HG02885 (cell line): ENCODE results near the gene PHYHD1.

Experiments used
- ATAC-seq: cut with Tn5 transposase; IDR thresholded peaks from one replicate; pipeline ENCODE4 v1.9.1; 2021; ENCODE audit warnings: mild to moderate bottlenecking; ENCODE audit not compliant: unreplicated experiment, poor library complexity

PHYHD1 gene

GRCh38 chr9:128920381-128921058 is at the start of gene PHYHD1:
Gene PHYHD1, plus strand, starts transcription at chr9:128920982. Its CDS starts 1,342 bp downstream, at chr9:128922324.
- ATAC-seq, result no peak

DNA sequence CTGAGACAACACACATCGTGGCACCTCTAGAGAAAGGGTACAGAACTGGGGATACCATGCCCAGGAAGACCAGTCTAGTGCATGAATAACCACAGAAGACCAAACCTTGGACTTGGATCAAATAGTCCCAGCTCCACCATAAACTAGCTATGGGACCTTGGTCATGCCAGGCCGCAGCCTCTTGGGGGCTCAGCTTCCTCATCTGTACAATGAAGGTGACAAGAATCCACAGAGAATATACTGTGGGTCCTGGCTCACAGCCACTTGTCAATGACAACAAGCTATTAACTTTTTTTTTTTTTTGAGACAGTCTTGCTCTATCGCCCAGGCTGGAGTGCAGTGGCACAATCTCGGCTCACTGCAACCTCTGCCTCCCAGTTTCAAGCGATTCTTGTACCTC is 42.9 kb upstream of the PHYHD1 start:
- ATAC-seq, result no peak

- peak; percentile 83 for ATAC-seq
These were observed 38.7 kb upstream of the PHYHD1 start, which contains the start of the genes KYAT1 and LRRC8A for GRCh38 chr9:128881884-128882676. Gene KYAT1, minus strand, starts transcription at chr9:128881950. Its CDS starts 36,545 bp downstream, at chr9:128845405. Gene LRRC8A, plus strand, starts transcription at chr9:128882133. Its CDS starts 25,032 bp downstream, at chr9:128907165.

DNA sequence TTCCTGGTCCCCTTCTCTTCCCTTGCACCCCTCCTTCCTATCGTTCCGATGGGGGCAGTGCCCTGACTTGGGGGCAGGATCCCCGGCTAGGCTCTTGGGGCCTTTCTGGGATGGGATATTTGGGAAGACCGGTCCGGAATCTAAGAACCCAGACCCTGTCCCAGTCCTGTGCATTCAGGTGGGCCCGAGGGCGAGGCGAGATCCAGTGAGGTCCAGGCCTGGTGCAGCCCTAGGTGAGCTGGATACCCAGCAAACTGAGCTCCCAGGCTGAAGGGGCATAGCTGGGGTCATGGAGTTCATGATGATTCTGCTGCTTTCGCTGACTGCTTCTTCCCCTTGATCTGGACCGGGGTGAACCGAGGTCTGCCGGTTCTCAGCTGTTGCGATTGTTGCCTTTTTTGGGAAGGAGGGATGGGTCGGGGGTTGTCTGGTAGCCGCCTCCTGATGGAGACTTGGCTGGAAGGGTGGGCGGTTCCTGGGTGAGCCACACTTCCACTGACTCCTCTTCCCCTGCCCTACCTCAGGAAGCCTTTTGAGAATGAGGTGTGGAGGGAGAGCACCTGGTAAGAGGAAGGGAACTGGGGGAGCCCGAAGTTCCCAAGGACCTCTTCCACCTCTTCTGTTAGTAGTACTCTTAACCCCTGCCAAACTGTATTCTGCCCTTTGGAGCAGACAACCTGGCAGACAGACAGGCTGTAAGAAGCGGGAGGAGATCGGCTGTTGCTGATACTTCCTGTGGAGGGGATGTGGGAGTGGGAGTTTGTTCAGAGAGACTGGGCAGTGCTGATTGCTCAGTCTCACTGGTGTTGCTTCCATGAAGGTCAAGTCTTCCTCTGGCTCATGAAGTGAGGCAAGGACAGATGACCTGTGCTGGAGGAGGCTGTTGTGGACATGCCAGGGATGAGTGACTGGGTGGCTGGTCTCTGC is 37.8 kb upstream of the PHYHD1 start:
- no peak for ATAC-seq

DNA sequence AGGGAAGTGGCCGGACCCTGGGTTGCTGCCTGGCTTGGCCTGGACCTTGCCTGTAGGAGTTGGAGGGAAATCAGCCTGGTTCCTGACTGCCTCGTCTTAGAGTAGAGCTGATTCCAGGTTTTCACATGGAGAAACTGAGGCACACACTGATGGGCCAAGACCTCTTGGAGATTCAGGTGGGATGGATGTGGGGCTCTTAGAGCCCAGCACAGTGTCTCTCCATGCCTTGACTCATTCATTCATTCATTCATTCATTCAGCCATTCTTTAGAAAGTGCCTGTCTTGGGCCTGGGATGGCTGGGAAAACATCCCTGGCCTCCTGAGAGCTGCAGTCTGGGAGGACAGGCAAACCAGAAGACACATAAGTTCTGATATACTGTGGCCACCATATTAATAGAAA is 36.6 kb upstream of the PHYHD1 start:
- no peak for ATAC-seq

DNA sequence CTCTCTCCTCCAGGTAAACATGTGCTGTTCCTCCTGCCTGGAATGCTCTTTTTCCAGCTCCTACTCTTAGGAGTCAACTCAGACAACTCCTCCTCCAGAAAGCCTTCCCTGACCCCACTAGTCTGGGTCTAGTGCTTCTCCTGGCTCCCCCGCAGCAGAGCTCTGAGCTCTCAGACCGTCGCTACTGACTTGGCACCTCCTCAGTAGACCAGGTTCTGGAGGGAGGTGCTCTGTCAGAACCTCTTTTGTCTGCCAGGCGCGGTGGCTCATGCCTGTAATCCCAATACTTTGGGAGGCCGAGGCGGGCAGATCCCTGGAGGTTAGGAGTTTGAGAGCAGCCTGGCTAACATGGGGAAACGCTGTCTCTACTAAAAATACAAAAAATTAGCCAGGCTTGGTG is 35.4 kb upstream of the PHYHD1 start:
- ATAC-seq, result no peak

GRCh38 chr9:128885798-128886197 is 35.0 kb upstream of the PHYHD1 start:
- ATAC-seq, result no peak

DNA sequence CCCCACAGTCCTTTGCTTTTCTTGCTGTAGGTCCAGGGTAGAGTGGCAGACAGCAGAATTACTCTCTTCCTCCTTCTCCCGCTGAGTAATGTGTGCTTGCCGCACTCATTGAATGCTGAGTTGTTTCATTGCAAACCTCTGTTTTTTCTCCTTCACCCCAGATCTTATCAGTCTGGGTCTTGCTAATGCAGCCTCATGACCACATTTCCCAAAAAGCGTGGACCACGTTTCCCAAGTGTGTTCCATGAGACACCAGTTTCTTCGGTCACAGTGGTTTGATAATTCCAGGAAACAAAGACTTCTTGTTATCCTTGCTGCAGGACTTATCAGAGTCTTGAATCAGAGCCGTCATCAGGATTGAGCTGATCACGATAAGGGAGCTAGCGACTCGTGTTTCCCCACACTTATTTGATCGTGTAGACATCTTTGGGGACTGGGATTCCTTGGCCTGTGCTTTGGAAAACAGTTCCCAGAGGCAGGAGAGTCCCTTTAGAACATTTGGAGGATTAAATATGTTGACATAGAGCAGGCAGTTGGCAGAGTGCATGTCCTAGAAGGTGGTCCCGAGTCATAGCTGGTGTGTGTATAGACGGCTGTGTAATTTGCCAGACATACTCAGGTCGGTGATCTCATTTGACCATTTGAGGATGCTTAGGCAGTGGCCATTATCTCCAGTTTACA is 34.4 kb upstream of the PHYHD1 start:
- ATAC-seq, result no peak

DNA sequence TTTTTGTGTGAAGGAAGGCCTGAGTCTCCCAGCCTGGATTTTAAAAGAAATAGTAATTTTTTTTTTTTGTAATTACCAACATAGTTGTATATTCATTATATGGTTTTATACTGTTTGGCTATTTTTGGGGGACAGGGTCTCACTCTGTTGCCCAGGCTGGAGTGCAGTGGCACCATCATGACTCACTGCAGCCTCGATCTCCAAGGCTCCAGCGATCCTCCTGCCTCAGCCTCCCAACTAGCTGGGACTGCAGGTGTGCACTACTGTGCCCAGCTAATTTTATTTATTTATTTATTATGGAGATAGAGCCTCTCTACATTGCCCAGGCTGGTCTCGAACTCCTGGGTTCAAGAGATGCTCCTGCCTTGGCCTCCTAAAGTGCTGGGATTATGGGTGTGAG is 33.7 kb upstream of the PHYHD1 start:
- ATAC-seq, result no peak

GRCh38 chr9:128887914-128888350 is 32.9 kb upstream of the PHYHD1 start:
- no peak for ATAC-seq

GRCh38 chr9:128891321-128892220 is 29.2 kb upstream of the PHYHD1 start:
- no peak for ATAC-seq

- no peak for ATAC-seq
These were observed 28.4 kb upstream of the PHYHD1 start for GRCh38 chr9:128892221-128892921.

DNA sequence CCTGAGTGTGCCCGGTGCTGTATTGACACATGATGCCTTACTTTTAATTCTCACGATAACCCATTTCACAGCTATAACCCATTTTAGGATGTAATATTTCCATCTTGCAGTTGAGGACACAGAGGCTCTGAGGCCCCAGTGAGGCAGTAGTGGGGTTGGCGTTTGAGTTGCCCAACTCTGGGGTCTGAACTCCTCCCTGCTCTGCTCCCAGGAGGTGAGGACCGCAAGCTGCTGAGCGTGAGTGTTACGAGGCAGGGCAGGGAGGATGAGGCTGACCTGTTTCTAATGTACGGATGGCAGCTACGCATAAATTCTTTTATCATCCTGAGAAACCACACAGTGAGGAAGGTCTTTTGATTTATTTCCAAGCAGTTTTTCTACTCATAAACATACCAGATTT is 27.4 kb upstream of the PHYHD1 start:
- no peak for ATAC-seq

- ATAC-seq, result no peak
These were observed 26.0 kb upstream of the PHYHD1 start for GRCh38 chr9:128894764-128895163.

GRCh38 chr9:128895556-128895955 is 25.2 kb upstream of the PHYHD1 start:
- ATAC-seq, result no peak

- no peak for ATAC-seq
These were observed 22.4 kb upstream of the PHYHD1 start for GRCh38 chr9:128898382-128898781.

GRCh38 chr9:128898845-128899565 is 21.8 kb upstream of the PHYHD1 start:
- ATAC-seq, result no peak
